ENCODE data around the gene DRC3.
A peak's percentile ranks its signal among the peaks of the same experiment; 100 is the strongest.
"Not testable (repeated sequence)": the region's sequence is repeated elsewhere in the genome, so short reads cannot be mapped to it uniquely, and the experiment has no call there.

The DRC3 gene

GRCh38 chr17:17994271-17995069 is 21.8 kb downstream of the DRC3 start:
- DNase-seq (ENCODE audit: low spot score), result peak; percentile 30

DNA sequence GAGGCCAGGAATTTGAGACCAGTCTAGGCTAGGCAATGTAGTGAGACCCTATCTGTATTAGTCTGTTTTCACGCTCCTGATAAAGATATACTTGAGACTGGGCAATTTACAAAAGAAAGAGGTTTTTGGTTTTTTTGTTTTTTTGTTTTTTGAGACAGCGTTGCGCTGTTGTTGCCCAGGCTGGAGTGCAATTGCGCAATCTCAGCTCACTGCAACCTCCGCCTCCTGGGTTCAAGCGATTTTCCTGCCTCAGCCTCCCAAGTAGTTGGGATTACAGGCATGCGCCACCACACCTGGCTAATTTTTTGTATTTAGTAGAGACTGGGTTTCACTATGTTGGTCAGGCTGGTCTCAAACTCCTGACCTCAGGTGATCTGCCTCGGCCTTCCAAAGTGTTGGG is 23.2 kb downstream of the DRC3 start:
- not testable (repeated sequence) for DNase-seq (ENCODE audit: low spot score)

- DNase-seq (ENCODE audit: low spot score), result no peak
These were observed 26.3 kb downstream of the DRC3 start for GRCh38 chr17:17998934-17999333.

DNA sequence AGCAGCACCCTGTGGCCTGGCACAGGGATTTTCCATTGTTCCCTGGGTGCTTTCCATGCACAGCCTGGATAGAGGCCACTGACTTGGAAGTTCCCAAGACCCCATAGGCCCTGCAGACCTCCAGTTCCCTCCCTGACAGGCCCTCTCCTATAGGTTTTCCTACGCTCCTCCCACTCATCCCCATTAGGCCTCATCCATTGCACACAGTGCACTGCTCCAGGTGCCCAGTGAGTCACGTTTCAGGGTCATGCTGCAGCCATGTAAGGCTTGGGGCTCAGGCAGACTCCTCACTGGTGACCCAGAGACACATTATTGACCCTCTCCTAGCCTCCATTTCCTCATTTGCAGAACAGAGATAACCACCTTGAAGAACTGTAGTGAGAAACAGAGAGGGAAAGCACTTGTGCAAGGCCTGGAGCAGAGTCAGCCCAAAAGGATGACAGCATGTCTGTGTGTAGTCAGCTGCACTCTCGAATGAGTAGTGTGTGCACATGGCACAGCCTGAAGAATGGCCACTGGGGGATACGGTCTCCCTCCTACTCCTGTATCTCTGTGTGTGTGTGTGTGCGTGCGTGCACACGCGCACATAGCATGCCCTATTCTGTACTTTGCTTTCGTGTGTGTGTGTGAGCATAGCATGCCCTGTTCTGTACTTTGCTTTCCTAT is 26.8 kb downstream of the DRC3 start:
- no peak for DNase-seq (ENCODE audit: low spot score)

DNA sequence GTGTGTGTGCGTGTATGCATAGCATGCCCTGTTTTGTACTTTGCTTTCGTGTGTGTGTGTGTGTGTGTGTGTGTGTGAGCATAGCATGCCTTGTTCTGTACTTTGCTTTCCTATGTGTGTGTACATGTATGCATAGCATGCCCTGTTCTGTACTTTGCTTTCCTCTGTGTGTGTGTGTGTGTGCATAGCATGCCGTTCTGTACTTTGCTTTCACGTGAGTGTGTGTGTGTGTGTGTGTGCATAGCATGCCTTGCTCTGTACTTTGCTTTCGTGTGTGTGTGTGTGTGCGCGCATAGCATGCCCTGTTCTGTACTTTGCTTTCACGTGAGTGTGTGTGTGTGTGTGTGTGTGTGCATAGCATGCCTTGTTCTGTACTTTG is 27.4 kb downstream of the DRC3 start:
- no peak for DNase-seq (ENCODE audit: low spot score)

- no peak for DNase-seq (ENCODE audit: low spot score)
These were observed 29.5 kb downstream of the DRC3 start for GRCh38 chr17:18002171-18002570.

DNA sequence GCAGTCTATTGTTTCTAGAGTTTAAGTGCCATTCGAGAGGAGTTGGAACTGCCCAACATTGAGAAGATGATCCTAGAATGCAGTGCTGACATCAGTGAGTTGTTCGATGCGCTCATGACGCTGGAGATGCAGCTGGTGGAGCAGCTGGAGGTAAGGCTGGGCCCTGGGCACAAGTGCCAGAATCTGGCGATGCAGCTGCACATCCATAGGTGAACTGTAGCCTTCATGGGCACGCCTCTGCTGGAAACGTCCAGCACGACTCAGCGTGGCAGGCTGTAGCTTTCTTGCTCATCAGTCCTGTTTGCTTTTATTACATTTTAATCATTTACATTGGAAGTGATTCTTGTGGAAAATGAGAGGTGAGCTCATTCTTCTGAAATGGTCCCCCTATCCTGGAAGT is 31.7 kb downstream of the DRC3 start:
- no peak for DNase-seq (ENCODE audit: low spot score)

DNA sequence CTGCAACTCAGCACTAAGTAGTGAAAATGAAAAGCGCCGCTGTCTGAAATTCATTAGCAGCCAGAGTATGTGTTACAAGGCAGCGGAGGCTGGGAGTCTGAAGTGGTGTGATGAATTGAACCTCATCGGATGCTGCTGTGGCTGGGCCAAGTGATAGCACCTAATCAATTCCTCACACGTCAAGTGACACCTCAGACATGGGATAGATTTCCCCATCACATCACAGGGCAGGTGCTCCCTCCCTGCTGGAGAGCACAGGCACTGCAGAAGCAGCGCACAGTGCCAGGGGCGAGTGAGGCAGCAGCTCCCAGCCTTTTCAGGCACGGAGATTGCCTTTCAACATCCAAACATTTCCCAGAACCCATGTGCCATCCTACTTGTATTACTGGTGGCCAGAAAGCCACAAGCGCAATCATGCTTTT is 32.2 kb downstream of the DRC3 start:
- DNase-seq (ENCODE audit: low spot score), result no peak

DNA sequence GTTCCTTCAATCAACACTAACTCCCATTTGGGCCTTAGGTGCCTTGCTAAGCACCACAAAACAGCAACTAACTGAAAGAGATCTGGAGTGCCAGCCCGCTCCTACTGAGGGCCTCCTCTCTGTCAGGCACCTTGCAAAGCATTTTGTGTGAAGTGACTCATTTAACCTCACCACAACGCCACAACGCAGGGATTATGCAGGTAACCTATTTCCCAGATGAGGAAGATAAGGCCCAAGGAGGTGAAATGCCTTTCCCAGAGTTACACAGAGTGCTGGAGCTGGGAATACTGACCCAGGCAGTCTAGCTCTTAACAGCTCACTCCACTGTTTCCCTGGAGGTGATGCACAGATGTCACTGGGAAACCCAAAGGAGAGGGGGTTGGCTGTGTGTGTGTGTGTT is 32.8 kb downstream of the DRC3 start:
- DNase-seq (ENCODE audit: low spot score), result no peak

GRCh38 chr17:18006495-18007239 is 34.0 kb downstream of the DRC3 start:
- DNase-seq (ENCODE audit: low spot score), result no peak

- no peak for DNase-seq (ENCODE audit: low spot score)
These were observed 36.0 kb downstream of the DRC3 start for GRCh38 chr17:18008496-18009268.

DNA sequence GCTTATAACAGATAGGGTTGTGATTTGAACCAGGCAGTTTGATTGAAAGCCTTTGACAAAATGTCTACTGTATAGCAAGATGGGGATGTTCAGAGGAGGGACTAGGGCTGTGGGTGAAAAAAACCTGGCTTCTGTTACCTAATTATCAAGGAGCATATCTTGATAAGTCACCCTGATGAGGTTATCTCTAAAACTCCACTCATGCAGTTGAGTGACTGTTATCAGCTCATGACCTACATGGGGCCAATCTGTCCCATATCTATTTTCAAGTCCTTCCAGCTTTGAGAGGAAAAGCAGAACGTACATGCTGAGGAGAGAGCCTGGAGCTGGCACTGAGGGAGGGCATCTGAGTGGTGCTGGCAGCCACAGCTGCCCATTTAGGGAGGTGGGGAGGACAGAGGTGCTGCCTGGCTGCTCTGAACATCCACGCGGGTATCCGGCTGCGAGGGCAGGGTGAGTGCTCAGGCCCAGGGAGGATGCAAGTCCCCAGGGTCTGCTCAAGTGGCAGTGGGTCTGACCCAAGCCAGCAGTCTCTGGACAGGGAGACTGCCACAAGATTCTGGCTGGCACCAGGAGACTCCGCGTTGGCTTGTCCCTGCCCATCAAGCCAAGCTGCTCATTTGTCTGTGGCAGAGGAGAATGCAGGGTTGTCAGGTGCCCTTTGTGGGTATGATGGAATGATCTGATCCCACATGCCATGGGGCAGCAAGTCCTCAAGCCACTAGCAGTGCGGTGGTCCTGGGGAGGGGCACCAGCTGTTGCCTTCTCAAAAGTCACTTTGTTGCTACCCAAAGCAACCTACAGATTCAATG is 37.2 kb downstream of the DRC3 start:
- no peak for DNase-seq (ENCODE audit: low spot score)

- DNase-seq (ENCODE audit: low spot score), result no peak
These were observed 38.6 kb downstream of the DRC3 start for GRCh38 chr17:18011286-18011685.

- no peak for DNase-seq (ENCODE audit: low spot score)
These were observed 41.3 kb downstream of the DRC3 start for GRCh38 chr17:18014006-18014405.

GRCh38 chr17:18015593-18015992 is 42.9 kb downstream of the DRC3 start:
- DNase-seq (ENCODE audit: low spot score), result no peak

DNA sequence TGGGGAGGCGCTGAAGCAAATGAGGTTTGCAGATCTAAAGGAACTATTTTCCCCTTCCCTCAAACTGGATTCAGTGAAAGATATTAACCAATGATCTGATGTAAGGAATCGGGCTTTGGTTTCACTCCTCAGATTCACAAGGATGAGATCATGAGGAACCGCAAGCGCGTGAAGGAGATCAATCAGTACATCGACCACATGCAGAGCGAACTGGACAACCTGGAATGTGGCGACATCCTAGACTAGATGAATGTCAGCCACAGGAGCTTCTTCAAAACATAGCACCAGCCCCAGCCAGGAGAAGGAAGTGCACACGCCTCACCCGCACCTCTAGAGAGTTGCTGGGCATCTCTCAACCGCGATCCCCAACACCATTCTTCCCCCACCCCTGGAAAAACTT is 43.8 kb downstream of the DRC3 start:
- no peak for DNase-seq (ENCODE audit: low spot score)

- no peak for DNase-seq (ENCODE audit: low spot score)
These were observed 45.3 kb downstream of the DRC3 start for GRCh38 chr17:18017958-18018357.

DNA sequence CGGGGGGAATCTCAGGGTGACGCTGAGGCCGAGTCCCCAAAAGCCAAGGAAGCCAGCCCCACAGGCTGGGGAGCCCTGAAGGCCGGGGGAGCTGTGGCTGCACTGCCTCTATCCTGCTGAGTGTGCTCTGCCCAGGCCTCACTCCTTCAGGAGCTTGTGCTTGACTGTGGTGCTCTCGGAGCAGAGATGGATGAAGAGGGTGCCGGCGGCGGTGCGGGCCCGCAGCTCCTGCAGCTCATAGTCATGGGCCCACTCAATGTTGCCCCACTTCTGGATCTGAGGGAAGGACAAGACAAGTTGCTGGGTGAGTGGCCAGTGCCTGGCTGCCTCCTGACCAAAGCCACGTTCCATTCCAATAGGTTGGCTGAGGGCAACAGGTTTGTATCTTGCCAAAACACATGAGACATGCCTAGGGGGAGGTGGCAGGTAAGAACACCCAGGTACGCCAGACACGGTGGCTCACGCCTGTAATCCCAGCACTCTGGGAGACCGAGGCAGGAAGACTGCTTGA is 45.8 kb downstream of the DRC3 start:
- DNase-seq (ENCODE audit: low spot score), result no peak

DNA sequence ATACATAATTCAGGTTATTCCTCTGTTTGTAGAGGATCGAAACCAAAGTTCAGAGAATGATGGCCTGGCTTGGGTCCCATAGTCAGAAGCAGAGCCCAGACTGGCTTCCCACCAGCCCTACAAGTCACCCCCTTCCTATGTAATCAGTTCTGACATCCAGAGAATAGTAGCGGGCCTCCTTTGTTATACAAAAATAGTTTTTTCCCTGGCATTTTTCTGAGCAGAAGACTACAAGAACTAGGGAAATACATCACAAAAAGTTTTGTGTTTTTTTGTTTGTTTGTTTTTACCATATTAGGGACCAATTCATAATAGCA is 47.1 kb downstream of the DRC3 start:
- DNase-seq (ENCODE audit: low spot score), result no peak

- DNase-seq (ENCODE audit: low spot score), result no peak
These were observed 48.3 kb downstream of the DRC3 start for GRCh38 chr17:18020971-18021370.

GRCh38 chr17:18021372-18021771 is 48.7 kb downstream of the DRC3 start:
- no peak for DNase-seq (ENCODE audit: low spot score)
